Neural progenitor cell (in vitro differentiated cells): ENCODE measurements around the gene XPNPEP1. TPM values are rescaled to one million over a fixed set of nuclear protein-coding genes. Genes with fewer than 3 reads are reported as not detected.

Experiments
- DNase-seq: peaks from one replicate; pipeline ENCODE4 v3.0.0-alpha.2; 2016; ENCODE audit warnings: low spot score
- H2AFZ ChIP-seq: fragments of 200-600 bp; sonication (generic); replicated peaks from 2 replicates; pipeline ENCODE4 v1.6.1; 2016; ENCODE audit warnings: antibody characterized with exemption
- H3F3A ChIP-seq: fragments of 200-600 bp; sonication (generic); 2 replicates; pipeline ENCODE4 v1.6.1; 2016; ENCODE audit warnings: antibody characterized with exemption, low read depth
- H3K27ac ChIP-seq: fragments of 200-600 bp; sonication (generic); 2 replicates; pipeline ENCODE4 v1.5.1; 2016; ENCODE audit warnings: mild to moderate bottlenecking
- H3K27me3 ChIP-seq: fragments of 200-600 bp; sonication (generic); 2 replicates; pipeline ENCODE4 v1.6.1; 2016; ENCODE audit warnings: mild to moderate bottlenecking, moderate library complexity
- H3K36me3 ChIP-seq: fragments of 200-600 bp; sonication (generic); 2 replicates; pipeline ENCODE4 v1.5.1; 2016
- H3K4me1 ChIP-seq: fragments of 200-600 bp; sonication (generic); 2 replicates; pipeline ENCODE4 v1.6.1; 2016; ENCODE audit warnings: mixed run types
- H3K4me2 ChIP-seq: fragments of 200-600 bp; sonication (generic); 2 replicates; pipeline ENCODE4 v1.6.1; 2016
- H3K4me3 ChIP-seq: fragments of 200-600 bp; sonication (generic); 2 replicates; pipeline ENCODE4 v1.5.1; 2016
- H3K79me2 ChIP-seq: fragments of 200-600 bp; sonication (generic); 2 replicates; pipeline ENCODE4 v1.6.1; 2016; ENCODE audit warnings: low read depth
- H3K9ac ChIP-seq: fragments of 200-600 bp; sonication (generic); 2 replicates; pipeline ENCODE4 v1.6.1; 2016
- H3K9me3 ChIP-seq: fragments of 200-600 bp; sonication (generic); 2 replicates; pipeline ENCODE4 v1.5.1; 2016; ENCODE audit warnings: low read depth
- H4K20me1 ChIP-seq: fragments of 200-600 bp; sonication (generic); 2 replicates; pipeline ENCODE4 v1.6.1; 2016; ENCODE audit warnings: low read depth
- H3K27ac Mint-ChIP-seq: 3 replicates; pipeline ENCODE4 v1.8.0; 2021; ENCODE audit warnings: mixed read lengths
- H3K27me3 Mint-ChIP-seq: 2 replicates; pipeline ENCODE4 v1.8.0; 2022; ENCODE audit warnings: low read depth, mild to moderate bottlenecking, inconsistent platforms, moderate library complexity, mixed read lengths; ENCODE audit not compliant: insufficient read depth
- H3K36me3 Mint-ChIP-seq: 3 replicates; pipeline ENCODE4 v1.8.0; 2021; ENCODE audit warnings: mixed read lengths
- H3K4me1 Mint-ChIP-seq: 3 replicates; pipeline ENCODE4 v1.8.0; 2021; ENCODE audit warnings: mixed read lengths
- H3K4me3 Mint-ChIP-seq: 3 replicates; pipeline ENCODE4 v1.8.0; 2021; ENCODE audit warnings: mild to moderate bottlenecking, moderate library complexity, mixed read lengths
- H3K9me3 Mint-ChIP-seq: 3 replicates; pipeline ENCODE4 v1.8.0; 2020; ENCODE audit warnings: mixed read lengths
- EZH2 ChIP-seq: fragments of 200-600 bp; sonication (generic); IDR thresholded peaks from 2 replicates; pipeline ENCODE4 v1.6.1; 2017; ENCODE audit warnings: antibody characterized with exemption, mild to moderate bottlenecking, moderate library complexity
- EZH2phosphoT487 ChIP-seq: fragments of 200-600 bp; sonication (generic); IDR thresholded peaks from 2 replicates; pipeline ENCODE4 v1.6.1; 2017; ENCODE audit warnings: antibody characterized with exemption
- total RNA-seq: library from RNA; depleted of rRNA; stranded (reverse); fragments of >200 nt; gene quantifications from 2 replicates; pipeline ENCODE4 v1.2.3, GENCODE V29; 2015; ENCODE audit warnings: low replicate concordance
- TF ChIP-seq, protein P1 (sequence below): fragments of 200-600 bp; sonication (generic); IDR thresholded peaks from 2 replicates; pipeline ENCODE4 v1.5.1; 2017; ENCODE audit warnings: antibody characterized with exemption, mild to moderate bottlenecking

XPNPEP1 gene
- 94.8 and 113 TPM in 2 replicates for total RNA-seq

DNA sequence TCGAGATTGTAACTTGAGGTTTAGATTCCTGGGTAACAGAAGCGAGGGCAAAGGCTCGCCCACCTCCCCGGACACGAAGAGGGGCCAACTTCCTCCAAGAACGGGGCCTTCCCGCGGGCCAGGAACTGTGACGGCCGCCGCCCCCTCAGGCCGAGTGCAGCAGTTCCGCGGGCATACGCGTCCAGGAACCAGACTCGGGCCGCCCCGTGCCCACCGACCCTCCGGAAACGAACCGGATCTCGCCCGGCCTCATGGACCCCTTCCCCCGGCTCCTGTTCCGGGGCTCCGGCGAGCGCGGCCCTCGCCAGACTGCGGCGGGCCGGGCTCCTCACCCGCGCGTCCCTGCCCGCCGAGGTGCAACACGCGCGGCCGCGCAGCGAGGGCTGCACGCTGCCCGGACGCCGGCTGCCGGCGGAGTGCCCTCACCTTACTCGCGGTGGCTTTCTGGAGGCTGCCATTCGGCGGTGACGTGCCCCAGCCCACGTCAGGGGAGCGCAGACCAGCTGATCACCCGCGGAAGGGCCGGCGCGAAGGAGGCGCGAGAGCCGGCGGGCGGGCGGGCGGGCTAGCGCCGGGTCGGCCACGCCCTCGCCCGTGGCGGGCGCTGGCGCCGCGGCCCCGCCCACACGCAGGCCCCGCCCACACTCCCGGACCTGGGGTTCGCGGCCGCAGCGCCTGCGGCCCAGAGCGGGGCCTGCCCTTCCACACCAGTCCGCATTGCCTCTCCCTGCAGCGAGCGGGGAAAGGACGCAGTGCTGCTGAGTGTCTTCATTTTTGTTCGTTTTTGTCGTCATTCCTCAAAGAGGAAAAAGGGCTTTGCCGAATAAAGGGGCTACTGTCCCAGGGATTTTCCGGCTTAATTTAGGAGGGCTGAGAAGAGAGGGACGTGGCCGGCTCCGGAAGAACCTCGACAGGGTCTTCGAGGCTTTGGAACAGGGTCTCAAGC, at the start of gene XPNPEP1:
Gene XPNPEP1, minus strand, starts transcription at position 536 of the 946 bp plus-strand sequence. Its CDS starts 78 bp downstream, at position 458.
- Mint-ChIP-seq H3K36me3 (peaks cover 11% of the 10 kb centered on the region), H3K9me3 (no peaks in the 10 kb centered on the region), H3K27me3 (peaks cover 3% of the 10 kb centered on the region), H3K27ac (peak within 1 kb of the TSS; percentile 70), H3K4me1 (peaks cover 28% of the 10 kb centered on the region), H3K4me3 (peak within 1 kb of the TSS; percentile 90)
- no peaks in the 10 kb centered on the region for H3K9me3 ChIP-seq
- no peaks in the 10 kb centered on the region for H3K36me3 ChIP-seq
- peak within 1 kb of the TSS; percentile 94 for H2AFZ ChIP-seq
- peak; percentile 89 for DNase-seq
- H3K27me3 ChIP-seq, result peaks cover 15% of the 10 kb centered on the region
- H3K4me1 ChIP-seq, result peaks cover 15% of the 10 kb centered on the region
- H3K79me2 ChIP-seq, result peaks cover 30% of the 10 kb centered on the region
- no peak within 1 kb of the TSS for H3K27ac ChIP-seq
- no peaks in the 10 kb centered on the region for H4K20me1 ChIP-seq
- H3K4me2 ChIP-seq, result peak within 1 kb of the TSS; percentile 80
- TF ChIP-seq, protein P1, sequence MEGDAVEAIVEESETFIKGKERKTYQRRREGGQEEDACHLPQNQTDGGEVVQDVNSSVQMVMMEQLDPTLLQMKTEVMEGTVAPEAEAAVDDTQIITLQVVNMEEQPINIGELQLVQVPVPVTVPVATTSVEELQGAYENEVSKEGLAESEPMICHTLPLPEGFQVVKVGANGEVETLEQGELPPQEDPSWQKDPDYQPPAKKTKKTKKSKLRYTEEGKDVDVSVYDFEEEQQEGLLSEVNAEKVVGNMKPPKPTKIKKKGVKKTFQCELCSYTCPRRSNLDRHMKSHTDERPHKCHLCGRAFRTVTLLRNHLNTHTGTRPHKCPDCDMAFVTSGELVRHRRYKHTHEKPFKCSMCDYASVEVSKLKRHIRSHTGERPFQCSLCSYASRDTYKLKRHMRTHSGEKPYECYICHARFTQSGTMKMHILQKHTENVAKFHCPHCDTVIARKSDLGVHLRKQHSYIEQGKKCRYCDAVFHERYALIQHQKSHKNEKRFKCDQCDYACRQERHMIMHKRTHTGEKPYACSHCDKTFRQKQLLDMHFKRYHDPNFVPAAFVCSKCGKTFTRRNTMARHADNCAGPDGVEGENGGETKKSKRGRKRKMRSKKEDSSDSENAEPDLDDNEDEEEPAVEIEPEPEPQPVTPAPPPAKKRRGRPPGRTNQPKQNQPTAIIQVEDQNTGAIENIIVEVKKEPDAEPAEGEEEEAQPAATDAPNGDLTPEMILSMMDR, result no peak
- TF ChIP-seq EZH2phosphoT487 (no peak), EZH2 (no peak)
- peaks cover 3% of the 10 kb centered on the region for H3F3A ChIP-seq
- peak within 1 kb of the TSS; percentile 76 for H3K4me3 ChIP-seq
- H3K9ac ChIP-seq, result peak within 1 kb of the TSS; percentile 50

DNA sequence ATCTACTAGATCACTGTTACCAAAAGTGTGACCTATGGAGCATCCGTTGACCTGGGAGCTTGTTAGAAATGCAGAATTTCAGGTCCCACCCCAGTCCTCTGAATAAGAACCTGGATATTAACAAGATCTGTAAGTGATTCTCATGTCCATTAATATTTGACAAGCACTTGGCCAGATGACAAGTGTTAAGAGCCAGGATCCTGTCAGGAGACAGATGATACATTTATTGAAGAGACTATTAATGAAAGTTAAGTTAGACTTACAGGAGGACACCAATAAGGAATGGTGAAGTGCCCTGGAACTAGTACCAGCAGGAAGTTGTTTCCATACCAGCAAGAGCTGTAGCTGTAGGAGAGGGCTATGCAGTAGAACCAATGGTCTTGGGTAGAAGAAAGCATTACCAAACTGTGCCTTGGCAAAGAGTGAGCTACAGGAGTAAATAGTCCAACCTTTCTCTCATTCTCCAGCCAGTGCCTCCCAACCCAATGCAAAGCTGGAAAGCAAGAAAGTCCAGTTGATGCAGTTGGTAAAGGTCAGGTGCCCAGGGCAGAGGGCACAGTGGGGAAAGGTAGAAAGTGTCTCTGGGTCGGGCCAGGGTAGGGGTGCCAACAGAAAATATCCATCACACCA, 49.2 kb upstream of the XPNPEP1 start:
- Histone ChIP-seq H2AFZ (no peak overlapping the region), H3K4me1 (peaks cover 6% of the 10 kb centered on the region), H3K4me2 (no peak overlapping the region), H3K9ac (no peak overlapping the region), H3K9me3 (no peaks in the 10 kb centered on the region), H3K27ac (no peak overlapping the region), H3K79me2 (no peaks in the 10 kb centered on the region), H3F3A (no peaks in the 10 kb centered on the region), H3K27me3 (no peaks in the 10 kb centered on the region), H3K36me3 (no peaks in the 10 kb centered on the region), H3K4me3 (no peak overlapping the region), H4K20me1 (no peaks in the 10 kb centered on the region)
- TF ChIP-seq EZH2, result no peak
- TF ChIP-seq, protein P1, result no peak
- no peak for TF ChIP-seq EZH2phosphoT487
- Mint-ChIP-seq H3K4me3 (no peak overlapping the region), H3K27ac (no peak overlapping the region), H3K9me3 (no peaks in the 10 kb centered on the region), H3K4me1 (peaks cover 43% of the 10 kb centered on the region), H3K36me3 (no peaks in the 10 kb centered on the region), H3K27me3 (no peaks in the 10 kb centered on the region)
- no peak for DNase-seq

DNA sequence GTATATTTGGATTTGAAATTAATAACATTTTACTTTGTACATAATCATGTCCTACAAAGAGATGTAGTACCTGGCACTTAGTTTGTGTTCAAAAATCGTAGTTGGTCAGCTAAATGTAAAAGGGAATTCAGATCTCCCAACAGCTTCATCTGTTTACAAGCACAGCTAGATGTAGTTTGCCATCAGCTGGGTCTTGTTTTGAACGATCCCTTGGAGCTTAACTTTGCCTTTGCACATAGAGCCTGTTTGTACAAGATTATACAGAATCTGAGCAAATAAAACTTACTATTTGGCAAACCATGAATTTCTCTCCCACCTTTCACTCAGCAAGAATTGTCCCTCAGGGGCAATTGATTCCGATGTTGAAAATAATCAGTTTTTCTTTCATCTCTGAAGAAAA, 48.3 kb upstream of the XPNPEP1 start:
- H3K27me3 Mint-ChIP-seq, result no peaks in the 10 kb centered on the region
- no peak for TF ChIP-seq EZH2
- TF ChIP-seq, protein P1, result no peak

More for the DNA sequence above, 48.3 kb upstream of the XPNPEP1 start:
- Histone ChIP-seq H3K27ac (no peak overlapping the region), H3F3A (no peaks in the 10 kb centered on the region), H3K4me3 (no peak overlapping the region), H4K20me1 (no peaks in the 10 kb centered on the region), H2AFZ (no peak overlapping the region), H3K79me2 (no peaks in the 10 kb centered on the region), H3K4me1 (peaks cover 14% of the 10 kb centered on the region), H3K27me3 (no peaks in the 10 kb centered on the region), H3K9ac (no peak overlapping the region), H3K4me2 (no peak overlapping the region), H3K9me3 (no peaks in the 10 kb centered on the region), H3K36me3 (no peaks in the 10 kb centered on the region)
- Mint-ChIP-seq H3K4me3 (no peak overlapping the region), H3K27ac (no peak overlapping the region), H3K4me1 (peaks cover 45% of the 10 kb centered on the region), H3K9me3 (no peaks in the 10 kb centered on the region), H3K36me3 (no peaks in the 10 kb centered on the region)
- no peak for DNase-seq
